HepG2 (cell line): Measurements from ENCODE around the gene SCYGR6. TPM values are rescaled to one million over a fixed set of nuclear protein-coding genes. Genes with fewer than 3 reads are reported as not detected.
A peak's percentile ranks its signal among the peaks of the same experiment; 100 is the strongest.

ENCODE experiments used
- AGO2 ChIP-seq: fragments of 200-400 bp; formaldehyde crosslinking; optimal IDR thresholded peaks from 2 replicates; pipeline ENCODE3; 2017; ENCODE audit warnings: mild to moderate bottlenecking, low read depth, low read length, moderate library complexity
- ATAD3A ChIP-seq: sonication (generic); formaldehyde crosslinking; IDR thresholded peaks from 2 replicates; pipeline ENCODE4 v1.4.0; 2020; ENCODE audit warnings: missing genetic modification reagents
- DNMT1 ChIP-seq: sonication (generic); formaldehyde crosslinking; IDR thresholded peaks from 2 replicates; pipeline ENCODE4 v1.5.1; 2020; ENCODE audit warnings: mild to moderate bottlenecking, missing genetic modification reagents
- MBD4 ChIP-seq: IDR thresholded peaks from 2 replicates; pipeline ENCODE4 v1.6.1; 2012; ENCODE audit warnings: low read length, inconsistent platforms, borderline replicate concordance
- NAIF1 ChIP-seq: sonication (generic); formaldehyde crosslinking; IDR thresholded peaks from 2 replicates; pipeline ENCODE4 v1.5.0; 2020; ENCODE audit warnings: mild to moderate bottlenecking, missing genetic modification reagents, borderline replicate concordance
- NCOA5 ChIP-seq: sonication (generic); formaldehyde crosslinking; IDR thresholded peaks from 2 replicates; pipeline ENCODE4 v1.4.0; 2020; ENCODE audit warnings: missing genetic modification reagents
- RARA ChIP-seq: IDR thresholded peaks from 2 replicates; pipeline ENCODE4 v1.6.1; 2016; ENCODE audit warnings: missing genetic modification reagents, missing compliant biosample characterization
- RELA ChIP-seq: sonication (generic); formaldehyde crosslinking; IDR thresholded peaks from 2 replicates; pipeline ENCODE4 v1.4.0; 2020; ENCODE audit warnings: missing genetic modification reagents
- SMAD9 ChIP-seq: sonication (generic); formaldehyde crosslinking; IDR thresholded peaks from 2 replicates; pipeline ENCODE4 v1.5.1; 2020; ENCODE audit warnings: mild to moderate bottlenecking, missing genetic modification reagents
- ZNF143 ChIP-seq: sonication (generic); formaldehyde crosslinking; IDR thresholded peaks from 2 replicates; pipeline ENCODE4 v1.4.0; 2020; ENCODE audit warnings: missing genetic modification reagents
- ZNF292 ChIP-seq: sonication (generic); formaldehyde crosslinking; IDR thresholded peaks from 2 replicates; pipeline ENCODE4 v1.8.1; 2022; ENCODE audit warnings: mild to moderate bottlenecking, low read depth, missing genetic modification reagents, borderline replicate concordance
- ZNF331 ChIP-seq: sonication (generic); formaldehyde crosslinking; IDR thresholded peaks from 2 replicates; pipeline ENCODE4 v1.4.0; 2020; ENCODE audit warnings: missing genetic modification reagents
- ZNF33A ChIP-seq: sonication (generic); formaldehyde crosslinking; IDR thresholded peaks from 2 replicates; pipeline ENCODE4 v1.5.1; 2020; ENCODE audit warnings: missing genetic modification reagents, mild to moderate bottlenecking, moderate library complexity, borderline replicate concordance
- polyA plus RNA-seq, 8 experiments: library from polyadenylated mRNA; depleted of rRNA in 3 of 8; stranded (reverse) in 7 of 8; unstranded in 1 of 8; fragments of >200 nt; fragmentation: Illumina TruSeq in 4 of 8; extraction: Trizol in 4 of 8; gene quantifications; 2 replicates each; pipeline versions ENCODE4 v1.2.1 to v1.2.3, GENCODE V29; 2011 to 2016; ENCODE audit warnings: low read depth in 4 of 8, missing spikeins in 1 of 8, mixed read lengths in 1 of 8; ENCODE audit not compliant: insufficient read depth in 1 of 8
- total RNA-seq, 5 experiments: library from RNA; depleted of rRNA; stranded (reverse); fragments of >200 nt; fragmentation: Illumina TruSeq; extraction: Trizol; gene quantifications; 2 replicates each; pipeline ENCODE4 v1.2.3, GENCODE V29; 2016; ENCODE audit warnings: low read depth in 1 of 5
- TF ChIP-seq, protein P1 (sequence below): sonication (generic); formaldehyde crosslinking; IDR thresholded peaks from 2 replicates; pipeline ENCODE4 v1.4.0; 2020; ENCODE audit warnings: missing genetic modification reagents
- TF ChIP-seq, protein P2 (sequence below): sonication (generic); formaldehyde crosslinking; IDR thresholded peaks from 2 replicates; pipeline ENCODE4 v1.4.0; 2020; ENCODE audit warnings: missing genetic modification reagents
- TF ChIP-seq, protein P3 (sequence below): fragments of 450-650 bp; IDR thresholded peaks from 2 replicates; pipeline ENCODE4 v1.6.1; 2017
- TF ChIP-seq, protein P4 (sequence below): sonication (generic); formaldehyde crosslinking; IDR thresholded peaks from 2 replicates; pipeline ENCODE4 v1.8.1; 2023; ENCODE audit warnings: mild to moderate bottlenecking, missing genetic modification reagents
- TF ChIP-seq, protein P5 (sequence below): sonication (generic); formaldehyde crosslinking; IDR thresholded peaks from 2 replicates; pipeline ENCODE4 v1.5.0; 2020; ENCODE audit warnings: missing genetic modification reagents, mild to moderate bottlenecking, borderline replicate concordance
- TF ChIP-seq, protein P6 (sequence below): sonication (generic); formaldehyde crosslinking; IDR thresholded peaks from 2 replicates; pipeline ENCODE4 v1.4.0; 2020; ENCODE audit warnings: missing genetic modification reagents, borderline replicate concordance

The SCYGR6 gene
- total and polyA plus RNA-seq, 2 of the 13 experiments (the other 11 are each of a cell fraction or from before 2014, with no cell fraction given): not detected

DNA sequence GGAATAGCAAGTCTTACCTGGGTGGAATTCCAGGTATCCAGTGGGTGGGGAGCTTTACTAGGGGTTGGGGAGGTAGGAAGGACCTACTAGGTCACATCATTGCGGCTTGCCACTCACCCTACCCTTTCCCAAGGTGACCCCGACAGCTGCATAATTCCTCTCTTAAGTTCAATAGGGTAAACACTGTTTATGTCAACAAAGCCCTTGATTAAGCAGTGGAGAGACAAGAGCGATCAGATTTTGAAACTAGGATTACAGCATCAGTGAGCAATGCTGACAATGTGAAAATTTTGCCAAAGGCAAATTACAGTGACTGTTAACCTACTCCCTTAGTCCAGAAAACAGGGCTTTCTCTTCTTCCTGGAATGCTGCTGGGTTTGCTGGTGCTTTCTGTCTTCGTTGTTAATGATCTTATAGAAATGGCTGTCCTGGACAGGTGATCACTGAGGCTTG lies 21.3 kb downstream of the SCYGR6 start (continued):
- TF ChIP-seq, protein P1, sequence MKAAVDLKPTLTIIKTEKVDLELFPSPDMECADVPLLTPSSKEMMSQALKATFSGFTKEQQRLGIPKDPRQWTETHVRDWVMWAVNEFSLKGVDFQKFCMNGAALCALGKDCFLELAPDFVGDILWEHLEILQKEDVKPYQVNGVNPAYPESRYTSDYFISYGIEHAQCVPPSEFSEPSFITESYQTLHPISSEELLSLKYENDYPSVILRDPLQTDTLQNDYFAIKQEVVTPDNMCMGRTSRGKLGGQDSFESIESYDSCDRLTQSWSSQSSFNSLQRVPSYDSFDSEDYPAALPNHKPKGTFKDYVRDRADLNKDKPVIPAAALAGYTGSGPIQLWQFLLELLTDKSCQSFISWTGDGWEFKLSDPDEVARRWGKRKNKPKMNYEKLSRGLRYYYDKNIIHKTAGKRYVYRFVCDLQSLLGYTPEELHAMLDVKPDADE (CRISPR knock-in tag): no peak
- TF ChIP-seq, protein P2, sequence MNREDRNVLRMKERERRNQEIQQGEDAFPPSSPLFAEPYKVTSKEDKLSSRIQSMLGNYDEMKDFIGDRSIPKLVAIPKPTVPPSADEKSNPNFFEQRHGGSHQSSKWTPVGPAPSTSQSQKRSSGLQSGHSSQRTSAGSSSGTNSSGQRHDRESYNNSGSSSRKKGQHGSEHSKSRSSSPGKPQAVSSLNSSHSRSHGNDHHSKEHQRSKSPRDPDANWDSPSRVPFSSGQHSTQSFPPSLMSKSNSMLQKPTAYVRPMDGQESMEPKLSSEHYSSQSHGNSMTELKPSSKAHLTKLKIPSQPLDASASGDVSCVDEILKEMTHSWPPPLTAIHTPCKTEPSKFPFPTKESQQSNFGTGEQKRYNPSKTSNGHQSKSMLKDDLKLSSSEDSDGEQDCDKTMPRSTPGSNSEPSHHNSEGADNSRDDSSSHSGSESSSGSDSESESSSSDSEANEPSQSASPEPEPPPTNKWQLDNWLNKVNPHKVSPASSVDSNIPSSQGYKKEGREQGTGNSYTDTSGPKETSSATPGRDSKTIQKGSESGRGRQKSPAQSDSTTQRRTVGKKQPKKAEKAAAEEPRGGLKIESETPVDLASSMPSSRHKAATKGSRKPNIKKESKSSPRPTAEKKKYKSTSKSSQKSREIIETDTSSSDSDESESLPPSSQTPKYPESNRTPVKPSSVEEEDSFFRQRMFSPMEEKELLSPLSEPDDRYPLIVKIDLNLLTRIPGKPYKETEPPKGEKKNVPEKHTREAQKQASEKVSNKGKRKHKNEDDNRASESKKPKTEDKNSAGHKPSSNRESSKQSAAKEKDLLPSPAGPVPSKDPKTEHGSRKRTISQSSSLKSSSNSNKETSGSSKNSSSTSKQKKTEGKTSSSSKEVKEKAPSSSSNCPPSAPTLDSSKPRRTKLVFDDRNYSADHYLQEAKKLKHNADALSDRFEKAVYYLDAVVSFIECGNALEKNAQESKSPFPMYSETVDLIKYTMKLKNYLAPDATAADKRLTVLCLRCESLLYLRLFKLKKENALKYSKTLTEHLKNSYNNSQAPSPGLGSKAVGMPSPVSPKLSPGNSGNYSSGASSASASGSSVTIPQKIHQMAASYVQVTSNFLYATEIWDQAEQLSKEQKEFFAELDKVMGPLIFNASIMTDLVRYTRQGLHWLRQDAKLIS (CRISPR knock-in tag): no peak
- TF ChIP-seq, protein P3, sequence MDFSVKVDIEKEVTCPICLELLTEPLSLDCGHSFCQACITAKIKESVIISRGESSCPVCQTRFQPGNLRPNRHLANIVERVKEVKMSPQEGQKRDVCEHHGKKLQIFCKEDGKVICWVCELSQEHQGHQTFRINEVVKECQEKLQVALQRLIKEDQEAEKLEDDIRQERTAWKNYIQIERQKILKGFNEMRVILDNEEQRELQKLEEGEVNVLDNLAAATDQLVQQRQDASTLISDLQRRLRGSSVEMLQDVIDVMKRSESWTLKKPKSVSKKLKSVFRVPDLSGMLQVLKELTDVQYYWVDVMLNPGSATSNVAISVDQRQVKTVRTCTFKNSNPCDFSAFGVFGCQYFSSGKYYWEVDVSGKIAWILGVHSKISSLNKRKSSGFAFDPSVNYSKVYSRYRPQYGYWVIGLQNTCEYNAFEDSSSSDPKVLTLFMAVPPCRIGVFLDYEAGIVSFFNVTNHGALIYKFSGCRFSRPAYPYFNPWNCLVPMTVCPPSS: no peak
- TF ChIP-seq ATAD3A (CRISPR knock-in tag) (no peak), AGO2 (no peak), MBD4 (no peak), ZNF33A (CRISPR knock-in tag) (no peak), NAIF1 (CRISPR knock-in tag) (no peak), ZNF292 (no peak), ZNF331 (CRISPR knock-in tag) (no peak), NCOA5 (CRISPR knock-in tag) (no peak), ZNF143 (no peak), SMAD9 (CRISPR knock-in tag) (no peak), DNMT1 (no peak), RARA (peak; percentile 54), RELA (no peak)
- TF ChIP-seq, protein P4, sequence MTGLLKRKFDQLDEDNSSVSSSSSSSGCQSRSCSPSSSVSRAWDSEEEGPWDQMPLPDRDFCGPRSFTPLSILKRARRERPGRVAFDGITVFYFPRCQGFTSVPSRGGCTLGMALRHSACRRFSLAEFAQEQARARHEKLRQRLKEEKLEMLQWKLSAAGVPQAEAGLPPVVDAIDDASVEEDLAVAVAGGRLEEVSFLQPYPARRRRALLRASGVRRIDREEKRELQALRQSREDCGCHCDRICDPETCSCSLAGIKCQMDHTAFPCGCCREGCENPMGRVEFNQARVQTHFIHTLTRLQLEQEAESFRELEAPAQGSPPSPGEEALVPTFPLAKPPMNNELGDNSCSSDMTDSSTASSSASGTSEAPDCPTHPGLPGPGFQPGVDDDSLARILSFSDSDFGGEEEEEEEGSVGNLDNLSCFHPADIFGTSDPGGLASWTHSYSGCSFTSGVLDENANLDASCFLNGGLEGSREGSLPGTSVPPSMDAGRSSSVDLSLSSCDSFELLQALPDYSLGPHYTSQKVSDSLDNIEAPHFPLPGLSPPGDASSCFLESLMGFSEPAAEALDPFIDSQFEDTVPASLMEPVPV (CRISPR knock-in tag): no peak
- TF ChIP-seq, protein P5, sequence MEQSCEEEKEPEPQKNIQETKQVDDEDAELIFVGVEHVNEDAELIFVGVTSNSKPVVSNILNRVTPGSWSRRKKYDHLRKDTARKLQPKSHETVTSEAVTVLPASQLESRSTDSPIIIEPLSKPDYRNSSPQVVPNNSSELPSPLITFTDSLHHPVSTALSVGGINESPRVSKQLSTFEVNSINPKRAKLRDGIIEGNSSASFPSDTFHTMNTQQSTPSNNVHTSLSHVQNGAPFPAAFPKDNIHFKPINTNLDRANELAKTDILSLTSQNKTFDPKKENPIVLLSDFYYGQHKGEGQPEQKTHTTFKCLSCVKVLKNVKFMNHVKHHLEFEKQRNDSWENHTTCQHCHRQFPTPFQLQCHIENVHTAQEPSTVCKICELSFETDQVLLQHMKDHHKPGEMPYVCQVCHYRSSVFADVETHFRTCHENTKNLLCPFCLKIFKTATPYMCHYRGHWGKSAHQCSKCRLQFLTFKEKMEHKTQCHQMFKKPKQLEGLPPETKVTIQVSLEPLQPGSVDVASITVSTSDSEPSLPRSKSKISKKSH (CRISPR knock-in tag): no peak
- TF ChIP-seq, protein P6, sequence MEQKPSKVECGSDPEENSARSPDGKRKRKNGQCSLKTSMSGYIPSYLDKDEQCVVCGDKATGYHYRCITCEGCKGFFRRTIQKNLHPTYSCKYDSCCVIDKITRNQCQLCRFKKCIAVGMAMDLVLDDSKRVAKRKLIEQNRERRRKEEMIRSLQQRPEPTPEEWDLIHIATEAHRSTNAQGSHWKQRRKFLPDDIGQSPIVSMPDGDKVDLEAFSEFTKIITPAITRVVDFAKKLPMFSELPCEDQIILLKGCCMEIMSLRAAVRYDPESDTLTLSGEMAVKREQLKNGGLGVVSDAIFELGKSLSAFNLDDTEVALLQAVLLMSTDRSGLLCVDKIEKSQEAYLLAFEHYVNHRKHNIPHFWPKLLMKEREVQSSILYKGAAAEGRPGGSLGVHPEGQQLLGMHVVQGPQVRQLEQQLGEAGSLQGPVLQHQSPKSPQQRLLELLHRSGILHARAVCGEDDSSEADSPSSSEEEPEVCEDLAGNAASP (CRISPR knock-in tag): 0 out of 2 replicates have a peak, but pooled peaks have one; percentile 32
